ENCODE data around the gene SLC4A2.

GRCh38 chr7:151035902-151036301, 23.5 kb upstream of the SLC4A2 start:
- no peak for TF ChIP-seq CTCF (IDR thresholded peaks at IDR 0.05; ENCODE audit: low read depth, low read length, missing input control)
- no peak for TF ChIP-seq RAD21 (IDR thresholded peaks at IDR 0.05)
- no peak for TF ChIP-seq EGR1 (IDR thresholded peaks at IDR 0.05; ENCODE audit: low read depth in 2 of 2)
- TF ChIP-seq SP1 (IDR thresholded peaks at IDR 0.05), result no peak
- TF ChIP-seq JUND (IDR thresholded peaks at IDR 0.05), result no peak
- no peak for TF ChIP-seq RXRA (IDR thresholded peaks at IDR 0.05)
- TF ChIP-seq, protein P1, sequence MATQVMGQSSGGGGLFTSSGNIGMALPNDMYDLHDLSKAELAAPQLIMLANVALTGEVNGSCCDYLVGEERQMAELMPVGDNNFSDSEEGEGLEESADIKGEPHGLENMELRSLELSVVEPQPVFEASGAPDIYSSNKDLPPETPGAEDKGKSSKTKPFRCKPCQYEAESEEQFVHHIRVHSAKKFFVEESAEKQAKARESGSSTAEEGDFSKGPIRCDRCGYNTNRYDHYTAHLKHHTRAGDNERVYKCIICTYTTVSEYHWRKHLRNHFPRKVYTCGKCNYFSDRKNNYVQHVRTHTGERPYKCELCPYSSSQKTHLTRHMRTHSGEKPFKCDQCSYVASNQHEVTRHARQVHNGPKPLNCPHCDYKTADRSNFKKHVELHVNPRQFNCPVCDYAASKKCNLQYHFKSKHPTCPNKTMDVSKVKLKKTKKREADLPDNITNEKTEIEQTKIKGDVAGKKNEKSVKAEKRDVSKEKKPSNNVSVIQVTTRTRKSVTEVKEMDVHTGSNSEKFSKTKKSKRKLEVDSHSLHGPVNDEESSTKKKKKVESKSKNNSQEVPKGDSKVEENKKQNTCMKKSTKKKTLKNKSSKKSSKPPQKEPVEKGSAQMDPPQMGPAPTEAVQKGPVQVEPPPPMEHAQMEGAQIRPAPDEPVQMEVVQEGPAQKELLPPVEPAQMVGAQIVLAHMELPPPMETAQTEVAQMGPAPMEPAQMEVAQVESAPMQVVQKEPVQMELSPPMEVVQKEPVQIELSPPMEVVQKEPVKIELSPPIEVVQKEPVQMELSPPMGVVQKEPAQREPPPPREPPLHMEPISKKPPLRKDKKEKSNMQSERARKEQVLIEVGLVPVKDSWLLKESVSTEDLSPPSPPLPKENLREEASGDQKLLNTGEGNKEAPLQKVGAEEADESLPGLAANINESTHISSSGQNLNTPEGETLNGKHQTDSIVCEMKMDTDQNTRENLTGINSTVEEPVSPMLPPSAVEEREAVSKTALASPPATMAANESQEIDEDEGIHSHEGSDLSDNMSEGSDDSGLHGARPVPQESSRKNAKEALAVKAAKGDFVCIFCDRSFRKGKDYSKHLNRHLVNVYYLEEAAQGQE (IDR thresholded peaks at IDR 0.05), result no peak
- no peak for TF ChIP-seq HNF4G (IDR thresholded peaks at IDR 0.05)
- TF ChIP-seq YY1 (IDR thresholded peaks at IDR 0.05), result no peak
- TF ChIP-seq, protein P2, sequence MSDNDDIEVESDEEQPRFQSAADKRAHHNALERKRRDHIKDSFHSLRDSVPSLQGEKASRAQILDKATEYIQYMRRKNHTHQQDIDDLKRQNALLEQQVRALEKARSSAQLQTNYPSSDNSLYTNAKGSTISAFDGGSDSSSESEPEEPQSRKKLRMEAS (IDR thresholded peaks at IDR 0.05), result no peak
- no peak for TF ChIP-seq ATF3 (IDR thresholded peaks at IDR 0.05)
- no peak for TF ChIP-seq TAF1 (conservative IDR thresholded peaks at IDR 0.05)
- TF ChIP-seq, protein P3, sequence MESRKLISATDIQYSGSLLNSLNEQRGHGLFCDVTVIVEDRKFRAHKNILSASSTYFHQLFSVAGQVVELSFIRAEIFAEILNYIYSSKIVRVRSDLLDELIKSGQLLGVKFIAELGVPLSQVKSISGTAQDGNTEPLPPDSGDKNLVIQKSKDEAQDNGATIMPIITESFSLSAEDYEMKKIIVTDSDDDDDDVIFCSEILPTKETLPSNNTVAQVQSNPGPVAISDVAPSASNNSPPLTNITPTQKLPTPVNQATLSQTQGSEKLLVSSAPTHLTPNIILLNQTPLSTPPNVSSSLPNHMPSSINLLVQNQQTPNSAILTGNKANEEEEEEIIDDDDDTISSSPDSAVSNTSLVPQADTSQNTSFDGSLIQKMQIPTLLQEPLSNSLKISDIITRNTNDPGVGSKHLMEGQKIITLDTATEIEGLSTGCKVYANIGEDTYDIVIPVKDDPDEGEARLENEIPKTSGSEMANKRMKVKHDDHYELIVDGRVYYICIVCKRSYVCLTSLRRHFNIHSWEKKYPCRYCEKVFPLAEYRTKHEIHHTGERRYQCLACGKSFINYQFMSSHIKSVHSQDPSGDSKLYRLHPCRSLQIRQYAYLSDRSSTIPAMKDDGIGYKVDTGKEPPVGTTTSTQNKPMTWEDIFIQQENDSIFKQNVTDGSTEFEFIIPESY (IDR thresholded peaks at IDR 0.05), result no peak
- no peak for TF ChIP-seq FOXA1 (IDR thresholded peaks at IDR 0.05)
